Nephron (organoid): ENCODE data around the gene LRRC15.

Experiments
- H3K27ac Mint-ChIP-seq, 3 experiments: 2 replicates each; pipeline ENCODE4 v1.8.0; 2020; ENCODE audit warnings: mixed read lengths in 3 of 3, mild to moderate bottlenecking in 2 of 3, moderate library complexity in 1 of 3
- H3K27me3 Mint-ChIP-seq: 2 replicates; pipeline ENCODE4 v1.8.0; 2021; ENCODE audit warnings: low read depth, mild to moderate bottlenecking, moderate library complexity, mixed read lengths
- H3K36me3 Mint-ChIP-seq: 2 replicates; pipeline ENCODE4 v1.8.0; 2020; ENCODE audit warnings: low read depth, mixed read lengths
- H3K4me1 Mint-ChIP-seq: 2 replicates; pipeline ENCODE4 v1.8.0; 2020; ENCODE audit warnings: mixed read lengths
- H3K4me3 Mint-ChIP-seq, 3 experiments: 2 replicates each; pipeline ENCODE4 v1.8.0; 2020; ENCODE audit warnings: mild to moderate bottlenecking in 3 of 3, mixed read lengths in 3 of 3, moderate library complexity in 2 of 3
- H3K9me3 Mint-ChIP-seq: 2 replicates; pipeline ENCODE4 v1.8.0; 2020; ENCODE audit warnings: mixed read lengths
- TF ChIP-seq, protein P1 (sequence below), 3 experiments: fragments of 200-600 bp; sonication (generic); IDR thresholded peaks; one replicate each; pipeline ENCODE4 v1.5.0; 2021; ENCODE audit warnings: antibody characterized with exemption in 3 of 3; ENCODE audit not compliant: unreplicated experiment in 3 of 3

The LRRC15 gene

DNA sequence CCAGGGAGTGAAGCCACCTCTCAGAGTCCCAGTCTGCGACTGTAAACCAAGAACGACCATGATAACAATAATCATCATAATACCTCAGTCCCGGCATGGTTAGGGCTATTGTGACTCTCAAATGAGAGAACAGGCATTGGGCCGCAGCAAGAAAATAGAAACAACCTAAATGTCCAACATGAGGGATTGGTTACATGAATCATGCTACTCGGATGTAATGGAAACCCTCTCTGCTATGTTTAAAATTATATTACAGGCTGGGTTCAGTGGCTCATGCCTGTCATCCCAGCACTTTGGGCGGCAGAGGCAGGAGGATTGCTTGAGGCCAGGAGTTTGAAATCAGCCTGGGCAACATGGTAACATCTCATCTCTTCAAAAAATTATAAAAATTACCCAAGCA is 21.2 kb downstream of the LRRC15 start:
- H3K9me3 Mint-ChIP-seq = no peaks in the 10 kb centered on the region
- peaks cover 6% of the 10 kb centered on the region for H3K4me1 Mint-ChIP-seq
- no peak overlapping the region for H3K4me3 Mint-ChIP-seq
- H3K27me3 Mint-ChIP-seq = peaks cover 21% of the 10 kb centered on the region
- H3K36me3 Mint-ChIP-seq = no peaks in the 10 kb centered on the region
- H3K27ac Mint-ChIP-seq = no peak overlapping the region
- TF ChIP-seq, protein P1, sequence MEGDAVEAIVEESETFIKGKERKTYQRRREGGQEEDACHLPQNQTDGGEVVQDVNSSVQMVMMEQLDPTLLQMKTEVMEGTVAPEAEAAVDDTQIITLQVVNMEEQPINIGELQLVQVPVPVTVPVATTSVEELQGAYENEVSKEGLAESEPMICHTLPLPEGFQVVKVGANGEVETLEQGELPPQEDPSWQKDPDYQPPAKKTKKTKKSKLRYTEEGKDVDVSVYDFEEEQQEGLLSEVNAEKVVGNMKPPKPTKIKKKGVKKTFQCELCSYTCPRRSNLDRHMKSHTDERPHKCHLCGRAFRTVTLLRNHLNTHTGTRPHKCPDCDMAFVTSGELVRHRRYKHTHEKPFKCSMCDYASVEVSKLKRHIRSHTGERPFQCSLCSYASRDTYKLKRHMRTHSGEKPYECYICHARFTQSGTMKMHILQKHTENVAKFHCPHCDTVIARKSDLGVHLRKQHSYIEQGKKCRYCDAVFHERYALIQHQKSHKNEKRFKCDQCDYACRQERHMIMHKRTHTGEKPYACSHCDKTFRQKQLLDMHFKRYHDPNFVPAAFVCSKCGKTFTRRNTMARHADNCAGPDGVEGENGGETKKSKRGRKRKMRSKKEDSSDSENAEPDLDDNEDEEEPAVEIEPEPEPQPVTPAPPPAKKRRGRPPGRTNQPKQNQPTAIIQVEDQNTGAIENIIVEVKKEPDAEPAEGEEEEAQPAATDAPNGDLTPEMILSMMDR (IDR thresholded peaks at IDR 0.05; ENCODE audit: unreplicated experiment in 3 of 3) = no peak

DNA sequence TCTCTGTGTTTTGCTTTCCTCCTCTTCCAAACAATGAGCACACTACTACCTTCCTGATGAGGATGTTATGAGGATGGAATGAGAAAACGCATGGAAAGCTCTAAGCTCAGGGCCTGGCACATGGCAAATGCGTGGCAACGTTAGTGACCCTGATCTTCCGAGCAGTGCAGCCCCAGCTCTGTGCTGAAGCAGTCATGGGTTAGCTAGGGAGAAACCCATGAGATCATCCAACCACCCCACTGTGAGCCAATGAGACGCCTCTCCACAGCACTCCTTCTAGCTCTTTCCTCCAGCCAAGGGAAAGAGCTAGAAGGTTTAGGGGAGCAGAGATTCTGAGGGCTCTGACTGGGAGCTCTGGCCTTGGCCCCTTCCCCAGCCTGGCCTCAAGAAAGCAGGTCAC is 22.9 kb downstream of the LRRC15 start:
- H3K9me3 Mint-ChIP-seq = no peaks in the 10 kb centered on the region
- peaks cover 6% of the 10 kb centered on the region for H3K4me1 Mint-ChIP-seq
- no peak overlapping the region for H3K27ac Mint-ChIP-seq
- no peaks in the 10 kb centered on the region for H3K36me3 Mint-ChIP-seq
- H3K27me3 Mint-ChIP-seq = peaks cover 36% of the 10 kb centered on the region
- H3K4me3 Mint-ChIP-seq = no peak overlapping the region
- TF ChIP-seq, protein P1 (IDR thresholded peaks at IDR 0.05; ENCODE audit: unreplicated experiment in 3 of 3) = no peak

DNA sequence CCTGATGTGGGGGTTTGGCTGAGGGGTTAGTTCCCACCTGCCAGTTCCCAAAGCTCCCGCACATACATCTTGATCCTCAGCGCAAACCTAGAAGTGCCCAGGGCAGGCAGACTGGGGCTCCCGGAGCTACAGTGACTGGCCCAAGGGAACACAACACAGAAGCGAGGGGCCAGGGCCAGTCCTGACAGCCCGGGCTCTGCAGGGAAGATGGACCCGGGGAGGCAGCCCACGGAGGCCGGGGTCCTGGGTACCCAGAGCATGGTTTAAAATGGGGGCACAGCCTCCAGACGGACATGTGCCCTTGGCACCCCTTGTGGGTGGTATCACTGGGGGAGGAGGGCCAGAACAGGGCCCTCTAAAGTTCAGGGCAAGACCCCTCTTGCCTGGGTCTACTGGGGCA is 23.5 kb downstream of the LRRC15 start:
- peaks cover 42% of the 10 kb centered on the region for H3K27me3 Mint-ChIP-seq
- H3K9me3 Mint-ChIP-seq = no peaks in the 10 kb centered on the region
- peaks cover 6% of the 10 kb centered on the region for H3K4me1 Mint-ChIP-seq
- TF ChIP-seq, protein P1 (IDR thresholded peaks at IDR 0.05; ENCODE audit: unreplicated experiment in 3 of 3) = no peak
- no peak overlapping the region for H3K27ac Mint-ChIP-seq
- no peaks in the 10 kb centered on the region for H3K36me3 Mint-ChIP-seq
- H3K4me3 Mint-ChIP-seq = no peak overlapping the region

DNA sequence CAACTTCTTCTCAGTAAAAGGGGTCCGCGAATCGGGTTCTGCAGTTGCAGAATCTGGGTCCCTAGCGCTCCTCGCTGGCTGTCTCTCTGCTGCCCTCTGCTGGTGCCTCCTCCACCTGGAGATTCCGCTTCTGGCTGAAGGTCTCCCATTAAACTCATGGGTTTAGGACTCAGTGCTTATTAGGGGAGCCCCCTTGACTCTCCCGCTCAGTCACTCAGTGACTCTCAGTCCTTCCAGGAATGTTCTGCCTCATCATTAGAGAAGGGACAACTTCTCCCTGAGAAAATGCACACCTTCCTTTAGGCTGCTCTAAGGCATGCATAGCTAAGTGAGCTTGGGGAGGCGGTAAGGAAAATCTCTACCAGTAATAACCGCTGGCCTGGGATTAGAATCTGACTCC is 25.5 kb downstream of the LRRC15 start:
- Mint-ChIP-seq H3K9me3 (no peaks in the 10 kb centered on the region), H3K36me3 (no peaks in the 10 kb centered on the region), H3K27ac (no peak overlapping the region), H3K4me1 (peaks cover 18% of the 10 kb centered on the region), H3K27me3 (peaks cover 58% of the 10 kb centered on the region), H3K4me3 (no peak overlapping the region)
- TF ChIP-seq, protein P1 (IDR thresholded peaks at IDR 0.05; ENCODE audit: unreplicated experiment in 3 of 3) = peak; percentile 95 to 96 (median 96)

DNA sequence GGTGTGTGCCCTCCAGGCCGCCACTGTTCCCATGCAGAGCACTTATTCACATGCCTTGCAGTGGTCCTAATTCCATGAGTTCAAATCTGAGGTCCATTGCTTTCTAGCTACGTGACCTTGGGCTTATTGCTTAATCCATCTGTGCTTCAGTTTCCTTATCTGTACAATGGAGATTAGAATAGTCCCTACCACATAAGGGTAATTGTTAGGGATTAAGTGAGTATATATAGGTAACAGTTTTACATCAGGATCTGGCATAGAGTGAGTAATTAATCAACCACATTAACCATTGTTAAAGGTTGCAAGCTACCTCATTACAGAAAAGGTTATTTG is 26.0 kb downstream of the LRRC15 start:
- peaks cover 59% of the 10 kb centered on the region for H3K27me3 Mint-ChIP-seq
- no peaks in the 10 kb centered on the region for H3K36me3 Mint-ChIP-seq
- TF ChIP-seq, protein P1 (IDR thresholded peaks at IDR 0.05; ENCODE audit: unreplicated experiment in 3 of 3) = no peak
- H3K4me1 Mint-ChIP-seq = peaks cover 20% of the 10 kb centered on the region
- H3K27ac Mint-ChIP-seq = no peak overlapping the region
- no peaks in the 10 kb centered on the region for H3K9me3 Mint-ChIP-seq
- no peak overlapping the region for H3K4me3 Mint-ChIP-seq

DNA sequence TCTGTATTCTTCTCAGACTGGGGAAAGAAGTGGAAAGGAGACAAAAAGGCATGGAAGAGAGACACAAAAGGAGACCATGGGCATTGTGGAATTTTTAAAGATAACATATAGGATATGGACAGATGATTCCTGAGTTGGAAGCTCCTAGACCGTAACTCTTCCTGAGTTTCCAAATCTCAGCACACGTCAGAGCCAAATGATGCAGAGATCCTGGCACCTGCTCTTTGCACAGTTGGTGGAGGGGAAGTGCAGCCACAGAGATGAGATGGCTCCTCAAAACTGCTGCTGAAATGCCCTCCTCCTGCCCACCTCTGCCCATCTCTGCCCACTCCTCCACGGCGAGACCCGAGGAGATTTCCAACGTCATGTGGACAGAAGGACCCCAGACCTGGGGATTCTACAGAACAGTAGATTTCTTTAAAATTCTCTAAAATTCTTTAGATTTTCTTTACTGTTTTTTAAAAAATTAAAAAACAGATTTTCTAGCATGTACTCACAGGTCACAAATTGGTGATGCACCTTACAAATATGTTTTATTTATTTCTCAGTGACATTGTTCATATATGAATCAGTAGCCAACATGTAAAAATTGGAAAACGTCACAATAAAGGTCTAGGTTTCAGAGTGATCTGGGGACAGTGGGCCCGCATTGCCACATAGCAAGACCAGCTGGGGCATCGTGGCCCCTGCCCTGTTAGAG is 26.5 kb downstream of the LRRC15 start:
- no peak overlapping the region for H3K27ac Mint-ChIP-seq
- no peak overlapping the region for H3K4me3 Mint-ChIP-seq
- no peaks in the 10 kb centered on the region for H3K36me3 Mint-ChIP-seq
- H3K27me3 Mint-ChIP-seq = peaks cover 63% of the 10 kb centered on the region
- peaks cover 23% of the 10 kb centered on the region for H3K4me1 Mint-ChIP-seq
- TF ChIP-seq, protein P1 (IDR thresholded peaks at IDR 0.05; ENCODE audit: unreplicated experiment in 3 of 3) = no peak
- H3K9me3 Mint-ChIP-seq = no peaks in the 10 kb centered on the region
